Cardiac fibroblast (primary cell): Measurements from ENCODE around the gene ARSB.

Source experiments
- DNase-seq, 2 donors: peaks; one replicate each; pipeline versions ENCODE4 v3.0.0 to v3.0.0-alpha.2; 2010; ENCODE audit warnings: low read depth in 2 of 2
- H3K4me3 ChIP-seq, 2 donors: replicated peaks in 1 of 2; 1 replicate in 1 of 2; 2 replicates in 1 of 2; pipeline ENCODE4 v1.5.1; 2011; ENCODE audit warnings: low read depth in 2 of 2, low read length in 2 of 2, mild to moderate bottlenecking in 2 of 2, moderate library complexity in 1 of 2
- CTCF ChIP-seq: IDR thresholded peaks from one replicate; pipeline ENCODE4 v1.5.1; 2011; ENCODE audit warnings: low read depth, mild to moderate bottlenecking, low read length, inconsistent platforms

Gene ARSB

GRCh38 chr5:78926252-78926651 lies 58.9 kb downstream of the ARSB start:
- no peak for TF ChIP-seq CTCF
- H3K4me3 ChIP-seq = no peak overlapping the region
- peak in 1 of 2 donors; percentile 25 for DNase-seq

GRCh38 chr5:78925129-78925876 lies 59.8 kb downstream of the ARSB start:
- DNase-seq = no peak
- H3K4me3 ChIP-seq = no peak overlapping the region
- no peak for TF ChIP-seq CTCF

GRCh38 chr5:78923622-78923970 lies 61.5 kb downstream of the ARSB start:
- H3K4me3 ChIP-seq = no peak overlapping the region
- no peak for TF ChIP-seq CTCF
- no peak for DNase-seq

GRCh38 chr5:78922879-78923621 lies 62.1 kb downstream of the ARSB start:
- no peak for DNase-seq
- TF ChIP-seq CTCF = no peak
- no peak overlapping the region for H3K4me3 ChIP-seq

- peak; percentile 60 to 63 for DNase-seq
- TF ChIP-seq CTCF = peak; percentile 52
- no peak overlapping the region for H3K4me3 ChIP-seq
These were observed 64.5 kb downstream of the ARSB start for GRCh38 chr5:78920604-78921003.

GRCh38 chr5:78919796-78920195 lies 65.3 kb downstream of the ARSB start:
- H3K4me3 ChIP-seq = no peak overlapping the region
- DNase-seq = no peak
- no peak for TF ChIP-seq CTCF
